ENCODE data around the gene CSKMT. TPM values are rescaled to one million over a fixed set of nuclear protein-coding genes. Genes with fewer than 3 reads are reported as not detected.

Gene CSKMT
- total and polyA plus RNA-seq, 2 experiments from 2014 or later, result 11.0 to 14.1 TPM

DNA sequence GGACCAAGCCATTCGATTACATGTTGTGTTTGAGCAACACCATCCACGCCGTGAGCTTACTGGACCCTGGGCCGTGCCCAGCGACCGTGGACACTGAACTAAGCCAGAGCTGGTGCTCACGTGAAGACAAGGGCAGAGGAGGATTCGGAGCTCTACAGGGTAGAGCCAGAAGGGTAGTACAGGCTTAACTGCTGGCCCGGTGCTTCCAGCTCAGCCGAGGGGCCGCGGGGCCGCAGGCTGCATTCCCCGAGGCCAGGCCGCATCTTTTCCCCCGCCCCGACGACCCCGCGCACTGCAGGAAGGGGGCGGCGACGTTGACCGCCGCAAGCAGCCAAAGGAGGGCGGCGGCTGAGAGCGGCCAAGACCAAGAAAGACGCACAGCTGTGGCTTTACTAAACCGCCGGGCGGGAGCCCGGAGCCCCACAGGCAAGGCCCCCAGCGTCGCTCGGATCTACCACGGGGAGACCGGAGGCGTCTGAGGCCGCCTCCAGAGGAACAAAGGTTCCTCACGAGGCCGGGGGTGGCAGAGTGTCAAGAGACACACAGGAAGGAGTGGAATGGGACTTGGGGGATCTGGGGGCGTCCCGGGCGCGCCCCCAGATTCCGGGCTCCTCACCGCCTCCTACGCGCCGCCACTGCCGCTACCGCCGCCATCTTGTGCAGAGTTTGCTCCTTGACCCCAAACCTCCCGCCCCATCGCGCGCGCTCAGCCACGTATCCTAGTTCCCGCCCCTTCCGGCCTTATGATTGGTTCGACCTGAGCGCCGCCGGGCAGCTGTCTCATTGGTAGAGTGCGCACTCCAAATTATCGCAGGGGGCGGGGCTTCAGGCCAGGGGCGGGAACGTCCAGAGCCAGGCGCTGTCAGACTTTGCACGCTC, 18.9 kb upstream of the CSKMT start, which contains the start of gene GANAB:
Gene GANAB (minus strand): TSS at position 668 of the 879 bp plus-strand sequence. CDS start 14 bp downstream, at position 654.
- no peaks in the 10 kb centered on the region for H3K27me3 ChIP-seq
- H3K27ac ChIP-seq, result peak within 1 kb of the TSS; percentile 96
- TF ChIP-seq, protein P1, sequence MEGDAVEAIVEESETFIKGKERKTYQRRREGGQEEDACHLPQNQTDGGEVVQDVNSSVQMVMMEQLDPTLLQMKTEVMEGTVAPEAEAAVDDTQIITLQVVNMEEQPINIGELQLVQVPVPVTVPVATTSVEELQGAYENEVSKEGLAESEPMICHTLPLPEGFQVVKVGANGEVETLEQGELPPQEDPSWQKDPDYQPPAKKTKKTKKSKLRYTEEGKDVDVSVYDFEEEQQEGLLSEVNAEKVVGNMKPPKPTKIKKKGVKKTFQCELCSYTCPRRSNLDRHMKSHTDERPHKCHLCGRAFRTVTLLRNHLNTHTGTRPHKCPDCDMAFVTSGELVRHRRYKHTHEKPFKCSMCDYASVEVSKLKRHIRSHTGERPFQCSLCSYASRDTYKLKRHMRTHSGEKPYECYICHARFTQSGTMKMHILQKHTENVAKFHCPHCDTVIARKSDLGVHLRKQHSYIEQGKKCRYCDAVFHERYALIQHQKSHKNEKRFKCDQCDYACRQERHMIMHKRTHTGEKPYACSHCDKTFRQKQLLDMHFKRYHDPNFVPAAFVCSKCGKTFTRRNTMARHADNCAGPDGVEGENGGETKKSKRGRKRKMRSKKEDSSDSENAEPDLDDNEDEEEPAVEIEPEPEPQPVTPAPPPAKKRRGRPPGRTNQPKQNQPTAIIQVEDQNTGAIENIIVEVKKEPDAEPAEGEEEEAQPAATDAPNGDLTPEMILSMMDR (IDR thresholded peaks at IDR 0.05; ENCODE audit: low read depth, low read length), result no peak
- DNase-seq (ENCODE audit: low read depth in 1 of 2, low spot score in 1 of 2), result peak; percentile 98 to 100
- H3K9me3 ChIP-seq (ENCODE audit: low read depth), result no peaks in the 10 kb centered on the region
- H3K36me3 ChIP-seq, result peaks cover 20% of the 10 kb centered on the region
- H3K4me3 ChIP-seq, result peak within 1 kb of the TSS; percentile 98
- H3K4me1 ChIP-seq (ENCODE audit: low read depth), result peaks cover 4% of the 10 kb centered on the region

GRCh38 chr11:62646825-62647608, 18.1 kb upstream of the CSKMT start:
- H3K27me3 ChIP-seq, result no peaks in the 10 kb centered on the region
- H3K4me3 ChIP-seq, result no peak overlapping the region
- TF ChIP-seq, protein P1 (IDR thresholded peaks at IDR 0.05; ENCODE audit: low read depth, low read length), result no peak
- peaks cover 20% of the 10 kb centered on the region for H3K36me3 ChIP-seq
- H3K9me3 ChIP-seq (ENCODE audit: low read depth), result no peaks in the 10 kb centered on the region
- no peak for DNase-seq (ENCODE audit: low read depth in 1 of 2, low spot score in 1 of 2)
- H3K4me1 ChIP-seq (ENCODE audit: low read depth), result peaks cover 4% of the 10 kb centered on the region
- H3K27ac ChIP-seq, result no peak overlapping the region

GRCh38 chr11:62647609-62648005, 17.5 kb upstream of the CSKMT start:
- peaks cover 20% of the 10 kb centered on the region for H3K36me3 ChIP-seq
- H3K27ac ChIP-seq, result no peak overlapping the region
- TF ChIP-seq, protein P1 (IDR thresholded peaks at IDR 0.05; ENCODE audit: low read depth, low read length), result no peak

DNA sequence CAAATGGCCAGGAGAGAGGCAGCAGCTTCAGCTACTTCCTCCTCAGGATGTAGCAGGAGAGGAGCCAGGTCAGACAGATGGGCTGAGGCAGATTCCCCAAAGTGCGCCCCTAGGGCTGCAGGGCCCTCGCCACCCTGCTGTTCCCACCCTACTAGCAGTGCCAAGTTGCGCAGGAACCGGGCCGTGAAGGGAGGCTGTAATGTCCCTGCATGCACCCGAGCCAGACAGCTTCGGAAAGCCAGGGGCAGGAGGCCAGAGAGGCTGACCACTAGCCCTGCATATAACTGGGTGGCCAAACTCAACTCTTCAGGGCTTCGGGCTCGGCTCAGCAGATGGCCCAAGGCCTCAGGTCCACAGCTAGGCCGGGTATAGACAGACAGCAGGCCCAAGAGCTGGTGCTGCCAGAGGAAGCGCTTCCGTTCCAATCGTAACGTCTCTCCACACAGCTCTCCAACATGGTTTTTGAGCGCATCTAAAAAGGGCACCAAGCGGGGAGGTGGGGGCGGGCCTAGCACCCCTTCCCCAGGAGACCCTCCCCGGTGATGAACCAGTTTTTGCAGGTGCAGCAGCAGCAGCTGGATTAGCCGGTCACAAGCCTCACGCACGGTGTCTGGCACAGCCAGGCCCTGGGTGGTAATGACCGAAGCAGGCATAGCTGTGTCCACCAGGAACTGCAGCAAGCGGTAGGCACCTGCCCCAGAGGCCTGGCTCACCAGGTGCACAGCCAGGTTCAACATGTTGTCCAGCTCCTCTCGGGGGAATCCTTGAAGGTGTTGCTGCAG, 16.7 kb upstream of the CSKMT start:
- TF ChIP-seq, protein P1 (IDR thresholded peaks at IDR 0.05; ENCODE audit: low read depth, low read length), result no peak
- no peak for DNase-seq (ENCODE audit: low read depth in 1 of 2, low spot score in 1 of 2)
- H3K9me3 ChIP-seq (ENCODE audit: low read depth), result no peaks in the 10 kb centered on the region
- H3K4me3 ChIP-seq, result no peak overlapping the region
- H3K4me1 ChIP-seq (ENCODE audit: low read depth), result peaks cover 4% of the 10 kb centered on the region
- H3K27ac ChIP-seq, result no peak overlapping the region
- peaks cover 15% of the 10 kb centered on the region for H3K36me3 ChIP-seq
- H3K27me3 ChIP-seq, result no peaks in the 10 kb centered on the region

More at GRCh38 chr11:62647609-62648005, 17.5 kb upstream of the CSKMT start:
- Histone ChIP-seq H3K4me1 (ENCODE audit: low read depth) (peaks cover 4% of the 10 kb centered on the region), H3K9me3 (ENCODE audit: low read depth) (no peaks in the 10 kb centered on the region), H3K27me3 (no peaks in the 10 kb centered on the region), H3K4me3 (no peak overlapping the region)
- no peak for DNase-seq (ENCODE audit: low read depth in 1 of 2, low spot score in 1 of 2)

DNA sequence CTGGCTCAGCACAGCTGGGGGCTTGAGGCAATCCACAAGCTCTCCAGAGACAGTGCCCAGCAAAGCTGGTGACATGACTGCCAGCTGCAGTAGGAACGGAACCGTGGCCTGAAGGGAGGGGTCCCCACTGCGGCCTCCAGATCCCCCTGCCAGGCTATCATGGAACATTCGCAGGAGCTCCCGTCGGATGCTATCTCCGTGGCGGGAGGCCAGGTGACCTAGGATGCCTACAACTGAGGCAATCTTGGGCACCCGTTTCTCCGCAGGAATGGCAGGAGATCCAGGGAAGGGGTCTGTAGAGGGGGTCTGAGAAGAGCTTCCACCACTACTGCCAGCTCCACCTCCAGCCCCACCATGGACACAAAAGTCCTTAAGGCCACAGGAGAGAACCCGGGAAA, 16.1 kb upstream of the CSKMT start:
- Histone ChIP-seq H3K27me3 (no peaks in the 10 kb centered on the region), H3K36me3 (peaks cover 15% of the 10 kb centered on the region), H3K27ac (no peak overlapping the region), H3K9me3 (ENCODE audit: low read depth) (no peaks in the 10 kb centered on the region), H3K4me3 (no peak overlapping the region), H3K4me1 (ENCODE audit: low read depth) (peaks cover 4% of the 10 kb centered on the region)
- DNase-seq (ENCODE audit: low read depth in 1 of 2, low spot score in 1 of 2), result no peak
- TF ChIP-seq, protein P1 (IDR thresholded peaks at IDR 0.05; ENCODE audit: low read depth, low read length), result no peak
